KMS-11 (cell line): Measurements from ENCODE around the gene NSUN2.

ENCODE experiments used
- H2AFZ ChIP-seq: fragments of 200-600 bp; sonication (generic); 2 replicates; pipeline ENCODE4 v1.6.1; 2016; ENCODE audit warnings: antibody characterized with exemption, mixed run types, low read depth
- H3K27ac ChIP-seq: fragments of 200-600 bp; sonication (generic); 2 replicates; pipeline ENCODE4 v1.6.1; 2016; ENCODE audit warnings: mild to moderate bottlenecking, mixed run types
- H3K27me3 ChIP-seq: fragments of 200-600 bp; sonication (generic); 2 replicates; pipeline ENCODE4 v1.6.1; 2017; ENCODE audit warnings: mild to moderate bottlenecking, low read depth, mixed run types, moderate library complexity; ENCODE audit not compliant: insufficient read depth
- H3K36me3 ChIP-seq: fragments of 200-600 bp; sonication (generic); 2 replicates; pipeline ENCODE4 v1.6.1; 2017; ENCODE audit warnings: mild to moderate bottlenecking, mixed run types; ENCODE audit not compliant: insufficient read depth
- H3K4me1 ChIP-seq: fragments of 200-600 bp; sonication (generic); 2 replicates; pipeline ENCODE4 v1.6.1; 2016; ENCODE audit warnings: mild to moderate bottlenecking, low read depth, mixed run types; ENCODE audit not compliant: poor library complexity, severe bottlenecking
- H3K4me2 ChIP-seq: fragments of 200-600 bp; sonication (generic); 2 replicates; pipeline ENCODE4 v1.7.0; 2016; ENCODE audit warnings: mild to moderate bottlenecking, mixed run types
- H3K4me3 ChIP-seq: fragments of 200-600 bp; sonication (generic); IDR thresholded peaks from 2 replicates; pipeline ENCODE4 v1.6.1; 2017; ENCODE audit warnings: low read depth, low read length, mixed read lengths; ENCODE audit not compliant: insufficient read depth
- H3K79me2 ChIP-seq: fragments of 200-600 bp; sonication (generic); 2 replicates; pipeline ENCODE4 v1.6.1; 2016; ENCODE audit warnings: low read depth, mixed run types; ENCODE audit not compliant: insufficient read depth
- H3K9ac ChIP-seq: fragments of 200-600 bp; sonication (generic); 2 replicates; pipeline ENCODE4 v1.6.1; 2016; ENCODE audit warnings: mild to moderate bottlenecking, mixed run types
- H4K20me1 ChIP-seq: fragments of 200-600 bp; sonication (generic); 2 replicates; pipeline ENCODE4 v1.6.1; 2016; ENCODE audit warnings: mild to moderate bottlenecking, mixed run types; ENCODE audit not compliant: insufficient read depth
- TF ChIP-seq, protein P1 (sequence below): fragments of 200-600 bp; sonication (generic); conservative IDR thresholded peaks from 2 replicates; pipeline ENCODE4 v1.6.1; 2017; ENCODE audit warnings: low read depth, mild to moderate bottlenecking, antibody characterized with exemption, low read length, moderate library complexity, mixed read lengths

Gene NSUN2

DNA sequence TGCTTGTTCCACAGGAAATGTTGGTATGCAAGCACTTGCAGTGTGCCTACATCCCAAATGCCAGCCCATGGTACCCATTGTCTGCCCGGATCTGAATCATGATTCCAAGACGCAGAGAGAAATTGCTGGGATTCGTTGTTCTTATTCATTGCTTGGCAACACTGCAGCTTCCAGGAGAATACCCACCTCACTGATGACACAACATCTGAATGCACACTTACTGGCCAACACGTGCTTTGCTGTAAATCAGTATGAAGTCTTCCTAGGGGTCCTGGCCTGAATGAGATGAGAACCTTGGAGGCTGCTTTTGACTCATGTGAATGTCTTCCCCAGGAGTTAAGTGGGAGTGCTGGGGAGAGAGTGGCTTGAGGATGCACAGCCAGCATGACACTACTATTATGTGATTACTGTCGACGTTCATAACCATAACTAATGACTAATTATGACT is 12.0 kb upstream of the NSUN2 start:
- no peak overlapping the region for H2AFZ ChIP-seq
- TF ChIP-seq, protein P1, sequence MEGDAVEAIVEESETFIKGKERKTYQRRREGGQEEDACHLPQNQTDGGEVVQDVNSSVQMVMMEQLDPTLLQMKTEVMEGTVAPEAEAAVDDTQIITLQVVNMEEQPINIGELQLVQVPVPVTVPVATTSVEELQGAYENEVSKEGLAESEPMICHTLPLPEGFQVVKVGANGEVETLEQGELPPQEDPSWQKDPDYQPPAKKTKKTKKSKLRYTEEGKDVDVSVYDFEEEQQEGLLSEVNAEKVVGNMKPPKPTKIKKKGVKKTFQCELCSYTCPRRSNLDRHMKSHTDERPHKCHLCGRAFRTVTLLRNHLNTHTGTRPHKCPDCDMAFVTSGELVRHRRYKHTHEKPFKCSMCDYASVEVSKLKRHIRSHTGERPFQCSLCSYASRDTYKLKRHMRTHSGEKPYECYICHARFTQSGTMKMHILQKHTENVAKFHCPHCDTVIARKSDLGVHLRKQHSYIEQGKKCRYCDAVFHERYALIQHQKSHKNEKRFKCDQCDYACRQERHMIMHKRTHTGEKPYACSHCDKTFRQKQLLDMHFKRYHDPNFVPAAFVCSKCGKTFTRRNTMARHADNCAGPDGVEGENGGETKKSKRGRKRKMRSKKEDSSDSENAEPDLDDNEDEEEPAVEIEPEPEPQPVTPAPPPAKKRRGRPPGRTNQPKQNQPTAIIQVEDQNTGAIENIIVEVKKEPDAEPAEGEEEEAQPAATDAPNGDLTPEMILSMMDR: no peak
- H3K4me1 ChIP-seq: no peaks in the 10 kb centered on the region
- no peaks in the 10 kb centered on the region for H3K27me3 ChIP-seq
- H3K36me3 ChIP-seq: no peaks in the 10 kb centered on the region
- H3K27ac ChIP-seq: no peak overlapping the region
- H4K20me1 ChIP-seq: no peaks in the 10 kb centered on the region
- no peak overlapping the region for H3K9ac ChIP-seq
- no peak overlapping the region for H3K4me3 ChIP-seq
- H3K4me2 ChIP-seq: no peak overlapping the region
- no peaks in the 10 kb centered on the region for H3K79me2 ChIP-seq

DNA sequence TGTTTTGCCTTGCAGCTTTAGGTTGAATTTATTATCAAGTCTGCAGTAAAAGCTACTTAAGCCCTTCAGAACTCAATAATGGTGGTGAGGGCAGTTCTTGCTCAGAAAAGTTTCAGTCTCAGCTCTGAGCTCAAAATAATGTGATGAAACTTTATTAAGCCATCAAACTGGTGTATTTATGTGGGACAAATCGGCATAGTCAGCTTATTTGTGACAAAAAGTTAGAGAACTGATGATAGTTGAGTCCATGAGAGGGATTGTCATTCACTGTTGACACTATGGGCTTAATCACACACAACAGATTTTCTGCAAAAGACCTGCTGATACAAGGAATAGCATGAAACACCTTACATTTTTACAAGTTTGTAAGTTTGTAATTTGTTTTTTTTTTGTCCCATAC is 9.8 kb upstream of the NSUN2 start:
- no peaks in the 10 kb centered on the region for H3K27me3 ChIP-seq
- no peaks in the 10 kb centered on the region for H3K36me3 ChIP-seq
- no peak overlapping the region for H3K27ac ChIP-seq
- H2AFZ ChIP-seq: no peak overlapping the region
- H3K4me2 ChIP-seq: no peak overlapping the region
- H3K9ac ChIP-seq: no peak overlapping the region
- TF ChIP-seq, protein P1: no peak
- H3K4me1 ChIP-seq: no peaks in the 10 kb centered on the region
- H3K79me2 ChIP-seq: no peaks in the 10 kb centered on the region
- no peaks in the 10 kb centered on the region for H4K20me1 ChIP-seq
- H3K4me3 ChIP-seq: no peak overlapping the region

DNA sequence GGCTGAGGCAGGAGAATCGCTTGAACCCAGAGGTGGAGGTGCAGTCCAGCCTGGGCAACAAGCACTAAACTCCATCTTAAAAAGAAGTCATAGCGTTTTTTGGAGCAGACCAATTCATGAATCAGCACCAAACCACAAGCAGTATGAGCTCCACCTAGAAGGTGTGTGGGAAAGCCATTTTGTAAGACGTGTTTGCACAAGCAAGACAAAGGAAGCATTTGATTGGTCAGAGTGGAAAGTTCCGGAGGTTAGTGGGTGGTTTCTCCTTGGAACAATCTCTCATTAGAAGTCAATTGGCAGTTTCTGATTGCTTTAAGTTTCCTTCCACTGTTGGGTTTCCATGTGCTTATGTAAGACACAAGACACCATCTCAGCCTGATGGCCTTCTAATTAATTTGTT is 5.4 kb upstream of the NSUN2 start:
- peaks cover 19% of the 10 kb centered on the region; the same call in 1 of the 2 replicates for H3K79me2 ChIP-seq
- TF ChIP-seq, protein P1: no peak

DNA sequence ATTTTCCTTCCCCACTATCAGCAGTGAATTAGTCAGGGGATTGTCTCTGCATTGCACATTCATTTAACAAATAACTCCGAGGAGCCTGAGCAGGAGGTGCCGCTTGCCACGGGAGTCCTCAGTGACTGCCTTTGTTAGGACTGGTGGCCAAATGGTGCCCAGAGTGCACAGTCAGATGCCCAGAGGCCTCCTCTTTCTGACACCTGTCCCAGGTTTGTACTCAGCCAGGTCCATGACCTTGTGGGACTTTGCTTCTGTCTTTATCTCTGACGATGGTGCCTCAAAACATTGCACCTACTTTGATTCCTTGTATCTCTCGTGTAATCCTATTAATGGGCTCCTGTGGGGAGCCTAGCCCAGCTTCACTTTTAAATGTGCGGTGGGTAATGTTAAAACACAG is 4.7 kb upstream of the NSUN2 start:
- Histone ChIP-seq H3K79me2 (peaks cover 22% of the 10 kb centered on the region), H3K4me3 (no peak overlapping the region), H3K27ac (no peak overlapping the region), H4K20me1 (no peaks in the 10 kb centered on the region), H2AFZ (no peak overlapping the region), H3K36me3 (no peaks in the 10 kb centered on the region), H3K4me1 (peaks cover 21% of the 10 kb centered on the region), H3K27me3 (no peaks in the 10 kb centered on the region), H3K4me2 (no peak overlapping the region), H3K9ac (no peak overlapping the region)
- TF ChIP-seq, protein P1: no peak

More for the DNA sequence above, 5.4 kb upstream of the NSUN2 start:
- H3K36me3 ChIP-seq: no peaks in the 10 kb centered on the region
- no peaks in the 10 kb centered on the region for H4K20me1 ChIP-seq
- no peak overlapping the region for H3K4me3 ChIP-seq
- H3K4me2 ChIP-seq: no peak overlapping the region
- no peaks in the 10 kb centered on the region for H3K27me3 ChIP-seq
- H2AFZ ChIP-seq: no peak overlapping the region
- peaks cover 21% of the 10 kb centered on the region for H3K4me1 ChIP-seq
- H3K9ac ChIP-seq: no peak overlapping the region
- H3K27ac ChIP-seq: no peak overlapping the region
